HG02623 (cell line): ENCODE results near the gene SCUBE1.
"Not testable (repeated sequence)": the region's sequence is repeated elsewhere in the genome, so short reads cannot be mapped to it uniquely, and the experiment has no call there.

ENCODE experiments used
- ATAC-seq: cut with Tn5 transposase; IDR thresholded peaks from one replicate; pipeline ENCODE4 v1.9.1; 2021; ENCODE audit warnings: moderate library complexity; ENCODE audit not compliant: unreplicated experiment

SCUBE1 gene

GRCh38 chr22:43281394-43281793 lies 61.8 kb downstream of the SCUBE1 start:
- ATAC-seq: no peak

DNA sequence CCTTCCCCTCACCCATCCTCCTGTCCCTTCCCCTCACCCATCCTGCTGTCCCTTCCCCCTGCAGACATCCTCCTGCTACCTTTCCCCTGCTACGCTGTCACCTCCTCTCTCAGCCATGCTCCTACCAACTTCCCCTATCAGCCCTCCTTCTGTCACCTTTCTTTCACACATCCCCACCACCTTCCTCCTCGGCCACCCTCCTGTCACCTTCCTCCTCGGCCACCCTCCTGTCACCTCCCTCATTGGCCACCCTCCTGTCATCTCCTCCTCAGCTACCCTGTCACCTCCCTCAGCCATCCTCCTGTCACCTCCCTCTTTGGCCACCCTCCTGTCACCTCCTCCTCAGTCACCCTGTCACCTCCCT lies 62.7 kb downstream of the SCUBE1 start:
- ATAC-seq: not testable (repeated sequence)

DNA sequence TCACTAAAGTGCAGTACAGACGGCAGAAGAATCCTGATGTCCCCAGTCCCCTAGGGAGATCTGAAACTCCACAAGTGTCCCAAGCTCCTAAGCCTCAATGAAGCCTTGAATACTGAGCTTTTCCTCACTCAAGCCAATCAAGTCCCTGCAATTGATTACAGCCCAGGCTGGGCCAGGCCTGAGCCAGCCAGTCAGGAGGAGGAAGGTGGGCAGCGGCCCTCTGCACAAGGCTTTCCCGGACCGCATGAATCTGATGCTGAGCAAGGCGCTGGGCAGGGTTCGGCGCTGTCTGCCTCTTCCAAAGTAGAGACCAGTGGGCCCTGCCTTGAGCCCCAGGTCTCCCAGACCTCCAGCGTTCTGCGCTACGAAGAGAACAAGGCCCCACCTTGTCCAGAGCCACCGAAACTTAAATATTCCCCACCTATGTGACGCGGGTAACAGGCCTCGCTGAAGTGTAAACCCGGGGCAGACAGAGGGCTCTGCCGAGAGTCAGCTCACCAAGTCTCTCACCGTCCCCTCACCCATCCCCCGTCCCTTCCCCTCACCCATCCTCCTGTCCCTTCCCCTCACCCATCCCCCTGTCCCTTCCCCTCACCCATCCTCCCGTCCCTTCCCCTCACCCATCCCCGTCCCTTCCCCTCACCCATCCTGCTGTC lies 63.2 kb downstream of the SCUBE1 start:
- ATAC-seq: no peak

GRCh38 chr22:43277987-43278601 lies 65.1 kb downstream of the SCUBE1 start:
- ATAC-seq: no peak

GRCh38 chr22:43277091-43277490 lies 66.1 kb downstream of the SCUBE1 start:
- ATAC-seq: no peak

- ATAC-seq: no peak
Measured at GRCh38 chr22:43276321-43276720, 66.9 kb downstream of the SCUBE1 start.

DNA sequence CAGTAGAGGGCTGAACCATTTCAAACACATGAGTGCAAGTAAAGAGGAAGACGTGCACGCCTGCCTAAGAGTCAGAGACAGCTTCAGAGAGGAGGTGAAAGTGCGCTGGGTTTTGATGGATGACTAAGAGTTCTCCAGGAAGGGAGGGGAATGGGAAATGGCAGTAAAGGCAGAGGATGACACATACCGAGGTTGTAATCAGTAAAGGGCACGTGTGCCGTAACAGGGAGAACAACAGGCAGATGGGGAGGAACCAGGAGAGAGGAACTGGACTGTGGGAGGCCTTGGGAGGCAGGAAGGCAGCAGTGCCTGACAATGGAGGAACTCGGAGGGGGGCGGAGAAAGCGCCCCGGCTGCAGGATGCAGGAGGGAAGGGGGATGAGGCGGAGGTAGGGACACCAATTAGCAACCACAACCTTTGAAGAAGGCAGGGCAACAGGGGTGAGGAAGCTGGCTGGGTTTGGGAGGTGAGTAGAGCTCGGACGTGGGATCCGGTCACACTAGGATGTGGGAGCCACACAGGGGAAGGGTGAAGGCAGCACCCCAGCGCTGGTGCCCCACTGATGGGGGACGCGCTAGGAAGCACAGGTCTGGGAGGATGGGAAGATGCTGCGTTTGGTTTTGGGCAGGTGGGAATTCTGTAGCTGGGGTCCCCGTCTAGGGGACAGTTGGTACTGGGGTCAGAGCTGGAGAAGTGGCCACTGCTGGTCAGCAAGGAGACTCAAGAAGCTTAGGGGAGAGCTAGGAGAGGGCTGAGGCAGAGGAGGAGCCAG lies 67.4 kb downstream of the SCUBE1 start:
- ATAC-seq: no peak

GRCh38 chr22:43274595-43275240 lies 68.5 kb downstream of the SCUBE1 start:
- no peak for ATAC-seq

DNA sequence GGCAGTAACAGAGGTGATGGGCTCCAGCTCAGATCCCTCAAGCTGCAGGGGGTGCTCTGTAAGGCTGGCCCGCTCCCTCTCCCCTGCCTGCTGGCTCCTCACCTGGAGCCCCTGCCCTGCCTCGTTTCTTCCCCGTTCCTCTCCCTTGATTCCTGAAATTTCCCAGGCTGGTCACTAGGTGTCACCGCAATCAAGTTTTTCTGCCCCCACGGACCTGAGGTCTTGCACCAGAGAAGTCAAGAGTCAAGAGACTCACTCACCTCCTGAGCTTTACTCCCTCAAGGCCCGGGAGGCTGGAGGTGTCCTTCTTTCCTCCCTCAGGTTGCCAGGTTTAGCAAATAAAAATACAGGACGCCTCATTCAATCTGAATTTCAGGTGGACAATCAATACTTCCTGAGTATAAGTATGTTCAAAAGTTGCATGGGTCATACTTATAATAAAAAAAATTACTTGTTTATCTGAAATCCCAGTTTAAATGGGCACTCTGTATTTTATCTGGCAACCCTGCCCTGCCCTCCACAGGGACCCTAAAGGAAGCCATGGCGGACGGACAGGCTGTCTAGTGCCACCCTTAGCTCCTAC lies 69.2 kb downstream of the SCUBE1 start:
- ATAC-seq: no peak

GRCh38 chr22:43272869-43273318 lies 70.3 kb downstream of the SCUBE1 start:
- no peak for ATAC-seq

GRCh38 chr22:43272301-43272700 lies 70.9 kb downstream of the SCUBE1 start:
- no peak for ATAC-seq

- no peak for ATAC-seq
Measured at GRCh38 chr22:43270949-43271348, 72.2 kb downstream of the SCUBE1 start.

DNA sequence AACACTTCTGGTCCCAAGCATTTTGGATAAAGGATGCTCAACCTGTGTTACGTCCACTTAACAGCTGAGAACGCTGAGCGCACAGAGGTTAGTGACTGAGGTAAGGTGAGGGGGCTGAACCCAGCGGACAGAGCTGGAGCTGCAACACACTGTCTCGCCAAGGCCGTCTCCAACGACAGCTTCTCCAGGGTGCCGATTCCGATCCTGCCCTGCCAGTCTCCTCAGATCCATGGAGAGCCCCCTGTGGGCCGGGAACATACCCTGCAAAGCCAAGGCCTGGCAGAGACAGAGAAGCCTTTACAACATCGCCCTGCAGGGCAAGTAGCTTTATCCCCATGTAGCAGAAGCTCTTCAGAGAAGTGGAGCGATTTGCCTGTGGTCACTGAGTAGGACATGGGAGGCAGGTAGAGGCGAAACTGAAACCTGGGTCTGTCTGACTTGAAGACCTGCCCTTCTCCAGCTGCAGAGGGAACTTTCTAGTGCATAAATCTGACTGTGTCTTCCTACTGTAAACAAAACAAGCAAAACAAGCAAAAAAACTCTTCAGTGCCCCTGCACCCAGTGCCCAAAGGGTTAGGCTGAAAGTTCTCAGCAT lies 72.8 kb downstream of the SCUBE1 start:
- peak; percentile 52 for ATAC-seq

GRCh38 chr22:43269646-43270045 lies 73.5 kb downstream of the SCUBE1 start:
- ATAC-seq: no peak

- no peak for ATAC-seq
Measured at GRCh38 chr22:43269246-43269645, 73.9 kb downstream of the SCUBE1 start.

DNA sequence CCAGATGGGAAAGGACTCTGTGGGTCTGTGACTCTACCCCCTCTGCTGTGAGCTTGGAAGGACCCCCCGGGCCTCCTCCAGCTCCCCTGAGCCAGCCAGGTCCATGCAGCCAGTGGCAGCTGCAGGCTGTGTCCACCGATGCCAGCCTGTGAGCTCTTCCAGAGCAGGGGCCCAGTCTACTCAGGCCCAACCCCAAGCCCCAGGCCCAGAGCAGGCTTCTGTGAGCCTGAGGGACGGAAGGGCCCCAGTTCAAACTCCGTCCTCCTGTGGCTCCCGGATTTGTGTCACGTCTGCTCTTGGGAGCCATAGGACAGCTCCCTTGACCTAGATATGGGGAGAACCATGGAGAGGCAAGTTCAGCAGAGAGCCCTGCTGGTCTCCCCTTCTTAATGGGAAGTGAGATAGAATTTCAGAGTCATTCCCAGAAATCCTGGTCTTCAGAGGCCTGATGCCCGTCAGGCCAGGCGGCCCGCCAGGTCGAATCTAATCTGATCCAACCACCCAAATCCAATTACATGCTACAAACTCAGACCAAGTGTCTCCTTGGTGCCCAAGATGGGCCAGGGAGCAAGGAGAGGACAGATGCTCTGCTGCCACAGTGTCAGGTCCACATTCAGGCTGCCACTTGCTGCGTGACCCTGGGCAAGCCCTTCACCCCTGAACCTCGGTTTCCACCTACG lies 75.1 kb downstream of the SCUBE1 start:
- no peak for ATAC-seq

- ATAC-seq: no peak
Measured at GRCh38 chr22:43267332-43267980, 75.7 kb downstream of the SCUBE1 start.

DNA sequence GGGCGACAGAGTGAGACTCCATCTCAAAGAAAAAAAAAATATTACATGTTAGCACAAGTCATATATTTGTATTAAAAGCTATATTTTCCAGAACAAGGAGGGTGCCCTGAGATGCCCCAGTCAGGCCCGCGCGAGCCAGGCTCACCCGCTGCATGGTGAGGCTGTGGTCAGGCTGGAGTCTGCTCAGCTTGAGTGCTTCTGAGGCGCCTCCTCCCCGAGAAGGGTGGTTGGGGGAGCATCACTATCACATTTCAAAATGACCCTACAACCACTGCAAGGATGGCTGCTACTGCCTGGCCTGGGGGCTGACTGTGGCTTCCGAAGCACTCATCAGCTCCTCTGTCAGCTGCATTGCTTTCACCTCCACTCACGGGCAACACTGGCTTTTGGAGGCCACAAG lies 77.1 kb downstream of the SCUBE1 start:
- ATAC-seq: no peak

GRCh38 chr22:43263645-43264514 lies 79.3 kb downstream of the SCUBE1 start:
- ATAC-seq: peak; percentile 68
